HepG2 (cell line): Measurements from ENCODE around the gene DDX23. TPM values are rescaled to one million over a fixed set of nuclear protein-coding genes. Genes with fewer than 3 reads are reported as not detected.

Experiments used
- ATAC-seq: fragments of 200-7000 bp; cut with Tn5 transposase; 3 replicates; pipeline ENCODE4 v1.9.1; 2020; ENCODE audit warnings: mild to moderate bottlenecking, moderate library complexity
- BruUV-seq: library from RNA; stranded (reverse); fragments of 400-500 nt; replicated peaks from 2 replicates; lab custom pipeline; 2021; lab: Mats Ljungman, UMichigan
- CTCF ChIA-PET: fragments of 300-600 bp; formaldehyde crosslinking; extraction: SDS; loops from one replicate; lab custom pipeline; 2021; ENCODE audit warnings: low total read pairs, inconsistent platforms, low intra/inter-chr PET ratio; lab: Yijun Ruan, JAX
- POLR2A ChIA-PET: fragments of 350-600 bp; sonication (Branson Sonifier 250); formaldehyde crosslinking; loops from one replicate; lab custom pipeline; 2020; ENCODE audit warnings: antibody characterized with exemption, inconsistent platforms; lab: Yijun Ruan, JAX
- DNase-seq: peaks from one replicate; pipeline ENCODE4 v3.0.0-alpha.2; 2015; ENCODE audit warnings: low spot score
- FAIRE-seq: peaks from 3 replicates; lab custom pipeline; 2011; peaks lifted over from hg19 to GRCh38; lab: Jason Lieb, UNC
- H2AFZ ChIP-seq: one replicate; pipeline ENCODE4 v1.6.1; 2011; ENCODE audit warnings: low read length, inconsistent platforms
- H3K27ac ChIP-seq: fragments of 300-600 bp; 3 replicates; pipeline ENCODE4 v1.8.0; 2011; ENCODE audit warnings: mixed run types, mild to moderate bottlenecking, mixed read lengths, low read length, inconsistent platforms; ENCODE audit not compliant: insufficient read depth; ENCODE audit errors: extremely low read length
- H3K27me3 ChIP-seq, 2 experiments: fragments of 200-600 bp in 1 of 2; 2 replicates in 1 of 2; 3 replicates in 1 of 2; pipeline versions ENCODE4 v1.6.0 to v1.8.0; 2011; ENCODE audit warnings: low read length in 2 of 2, mild to moderate bottlenecking in 2 of 2, moderate library complexity in 2 of 2, inconsistent platforms in 1 of 2; ENCODE audit not compliant: insufficient read depth in 2 of 2, control insufficient read depth in 1 of 2
- H3K36me3 ChIP-seq, 2 experiments: fragments of 200-600 bp in 1 of 2; replicated peaks in 1 of 2; 2 replicates in 1 of 2; 3 replicates in 1 of 2; pipeline versions ENCODE4 v1.5.1 to v1.8.0; 2011; ENCODE audit warnings: low read length in 2 of 2, inconsistent platforms in 1 of 2; ENCODE audit not compliant: insufficient read depth in 2 of 2, control insufficient read depth in 1 of 2
- H3K4me1 ChIP-seq: 2 replicates; pipeline ENCODE4 v1.5.1; 2012; ENCODE audit warnings: low read length, inconsistent platforms; ENCODE audit not compliant: insufficient read depth
- H3K4me2 ChIP-seq: 2 replicates; pipeline ENCODE4 v1.6.0; 2011; ENCODE audit warnings: low read depth, low read length, inconsistent platforms
- H3K4me3 ChIP-seq, 3 experiments: fragments of 200-600 bp in 1 of 3; sonication (generic), shearing (Covaris generic) in 1 of 3; replicated peaks in 1 of 3; 2 replicates each; pipeline ENCODE4 v1.5.1; 2011 to 2016; ENCODE audit warnings: low read length in 3 of 3, inconsistent platforms in 2 of 3, low read depth in 2 of 3, mild to moderate bottlenecking in 2 of 3, control low read depth in 1 of 3, mixed read lengths in 1 of 3; ENCODE audit not compliant: insufficient read depth in 1 of 3
- H3K79me2 ChIP-seq: one replicate; pipeline ENCODE4 v1.6.1; 2011; ENCODE audit warnings: low read length, inconsistent platforms; ENCODE audit not compliant: insufficient read depth
- H3K9ac ChIP-seq: 2 replicates; pipeline ENCODE4 v1.6.0; 2011; ENCODE audit warnings: mild to moderate bottlenecking, low read depth, low read length, inconsistent platforms; ENCODE audit not compliant: insufficient read depth
- H3K9me3 ChIP-seq: 2 replicates; pipeline ENCODE4 v1.5.1; 2012; ENCODE audit warnings: mild to moderate bottlenecking, low read length
- H4K20me1 ChIP-seq: 2 replicates; pipeline ENCODE4 v1.6.0; 2011; ENCODE audit warnings: inconsistent platforms, mild to moderate bottlenecking, low read length, moderate library complexity; ENCODE audit not compliant: insufficient read depth
- KAT2B ChIP-seq: fragments of 150-350 bp; IDR thresholded peaks from 2 replicates; pipeline ENCODE4 v1.6.1; 2014; ENCODE audit warnings: low read depth, low read length, borderline replicate concordance
- KLF15 ChIP-seq: sonication (generic); formaldehyde crosslinking; IDR thresholded peaks from 2 replicates; pipeline ENCODE4 v1.8.1; 2023; ENCODE audit warnings: borderline replicate concordance, mild to moderate bottlenecking, inconsistent platforms, missing genetic modification reagents, mixed read lengths
- NAIF1 ChIP-seq: sonication (generic); formaldehyde crosslinking; IDR thresholded peaks from 2 replicates; pipeline ENCODE4 v1.5.0; 2020; ENCODE audit warnings: mild to moderate bottlenecking, missing genetic modification reagents, borderline replicate concordance
- NKX3-1 ChIP-seq: sonication (generic); formaldehyde crosslinking; IDR thresholded peaks from 2 replicates; pipeline ENCODE4 v1.5.0; 2020; ENCODE audit warnings: missing genetic modification reagents
- STAG1 ChIP-seq: sonication (generic); formaldehyde crosslinking; IDR thresholded peaks from 2 replicates; pipeline ENCODE4 v1.4.0; 2020; ENCODE audit warnings: missing genetic modification reagents
- ZFP1 ChIP-seq: IDR thresholded peaks from 2 replicates; pipeline ENCODE4 v1.6.1; 2016
- ZNF124 ChIP-seq: sonication (generic); formaldehyde crosslinking; IDR thresholded peaks from 2 replicates; pipeline ENCODE4 v1.4.0; 2020; ENCODE audit warnings: missing genetic modification reagents
- ZNF660 ChIP-seq: sonication (generic); formaldehyde crosslinking; IDR thresholded peaks from 2 replicates; pipeline ENCODE4 v1.5.1; 2020; ENCODE audit warnings: mild to moderate bottlenecking, low read depth, missing genetic modification reagents, borderline replicate concordance
- ZNF83 ChIP-seq: sonication (generic); formaldehyde crosslinking; IDR thresholded peaks from 2 replicates; pipeline ENCODE4 v1.4.0; 2020; ENCODE audit warnings: missing genetic modification reagents, mild to moderate bottlenecking, borderline replicate concordance
- WGBS: methylation state at CpG from one replicate; pipeline ENCODE4 v1.1.6; 2017; ENCODE audit warnings: low lambda C conversion rate; 5-methylcytosine and 5-hydroxymethylcytosine counted together
- in situ Hi-C: cut with HindIII; loops from 2 replicates; pipeline ENCODE4 v1.10.0; 2017; ENCODE audit warnings: low pct_unique_long_range_greater_than_20kb; ENCODE audit not compliant: extremely low pct_ligation_motif_present
- intact Hi-C: fragments of 100-400 bp; cut with micrococcal nuclease; formaldehyde crosslinking; loops from one replicate; pipeline ENCODE4 v1.10.0; 2022; ENCODE audit not compliant: unreplicated experiment
- polyA plus RNA-seq, 8 experiments: library from polyadenylated mRNA; depleted of rRNA in 3 of 8; stranded (reverse) in 7 of 8; unstranded in 1 of 8; fragments of >200 nt; fragmentation: Illumina TruSeq in 4 of 8; extraction: Trizol in 4 of 8; gene quantifications; 2 replicates each; pipeline versions ENCODE4 v1.2.1 to v1.2.3, GENCODE V29; 2011 to 2016; ENCODE audit warnings: low read depth in 4 of 8, missing spikeins in 1 of 8, mixed read lengths in 1 of 8; ENCODE audit not compliant: insufficient read depth in 1 of 8
- total RNA-seq, 5 experiments: library from RNA; depleted of rRNA; stranded (reverse); fragments of >200 nt; fragmentation: Illumina TruSeq; extraction: Trizol; gene quantifications; 2 replicates each; pipeline ENCODE4 v1.2.3, GENCODE V29; 2016; ENCODE audit warnings: low read depth in 1 of 5
- TF ChIP-seq, protein P1 (sequence below): sonication (generic); formaldehyde crosslinking; IDR thresholded peaks from 2 replicates; pipeline ENCODE4 v1.5.0; 2020; ENCODE audit warnings: missing genetic modification reagents, mild to moderate bottlenecking, borderline replicate concordance
- TF ChIP-seq, protein P2 (sequence below): sonication (generic); formaldehyde crosslinking; IDR thresholded peaks from 2 replicates; pipeline ENCODE4 v1.4.0; 2020; ENCODE audit warnings: missing genetic modification reagents, mild to moderate bottlenecking, borderline replicate concordance

Gene DDX23
- total and polyA plus RNA-seq, 2 of the 13 experiments (the other 11 are each of a cell fraction or from before 2014, with no cell fraction given): 35.7 to 90.0 TPM

DNA sequence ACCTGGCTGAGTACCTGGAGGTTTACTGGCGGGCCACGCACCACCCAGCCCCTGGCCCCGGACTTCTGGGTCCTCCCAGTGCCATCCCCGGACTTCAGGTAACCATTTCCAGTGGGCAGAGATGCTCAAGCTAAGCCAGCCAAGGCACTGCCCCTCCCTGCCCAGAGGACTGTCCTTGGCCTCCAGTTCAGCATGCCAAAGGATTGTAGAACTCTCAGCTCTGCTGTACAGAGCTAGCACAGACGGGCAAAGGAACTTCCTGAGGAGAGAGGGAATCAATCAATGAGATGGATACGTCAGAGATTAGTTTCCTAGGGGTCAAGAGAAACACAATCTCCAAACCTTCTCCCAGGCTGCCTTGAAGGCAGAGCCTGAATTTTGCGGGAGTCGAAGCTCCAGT, 24.9 kb downstream of the DDX23 start:
- TF ChIP-seq NAIF1 (no peak), ZNF124 (CRISPR knock-in tag) (no peak), STAG1 (CRISPR knock-in tag) (no peak), NKX3-1 (CRISPR knock-in tag) (no peak), ZNF83 (CRISPR knock-in tag) (no peak), KAT2B (no peak), ZFP1 (CRISPR knock-in tag) (no peak), KLF15 (CRISPR knock-in tag) (no peak), ZNF660 (CRISPR knock-in tag) (no peak)
- TF ChIP-seq, protein P1, sequence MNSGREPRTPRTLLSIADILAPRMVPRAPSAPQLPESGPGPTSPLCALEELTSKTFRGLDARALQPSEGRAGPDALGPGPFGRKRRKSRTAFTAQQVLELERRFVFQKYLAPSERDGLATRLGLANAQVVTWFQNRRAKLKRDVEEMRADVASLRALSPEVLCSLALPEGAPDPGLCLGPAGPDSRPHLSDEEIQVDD (CRISPR knock-in tag): no peak
- TF ChIP-seq, protein P2, sequence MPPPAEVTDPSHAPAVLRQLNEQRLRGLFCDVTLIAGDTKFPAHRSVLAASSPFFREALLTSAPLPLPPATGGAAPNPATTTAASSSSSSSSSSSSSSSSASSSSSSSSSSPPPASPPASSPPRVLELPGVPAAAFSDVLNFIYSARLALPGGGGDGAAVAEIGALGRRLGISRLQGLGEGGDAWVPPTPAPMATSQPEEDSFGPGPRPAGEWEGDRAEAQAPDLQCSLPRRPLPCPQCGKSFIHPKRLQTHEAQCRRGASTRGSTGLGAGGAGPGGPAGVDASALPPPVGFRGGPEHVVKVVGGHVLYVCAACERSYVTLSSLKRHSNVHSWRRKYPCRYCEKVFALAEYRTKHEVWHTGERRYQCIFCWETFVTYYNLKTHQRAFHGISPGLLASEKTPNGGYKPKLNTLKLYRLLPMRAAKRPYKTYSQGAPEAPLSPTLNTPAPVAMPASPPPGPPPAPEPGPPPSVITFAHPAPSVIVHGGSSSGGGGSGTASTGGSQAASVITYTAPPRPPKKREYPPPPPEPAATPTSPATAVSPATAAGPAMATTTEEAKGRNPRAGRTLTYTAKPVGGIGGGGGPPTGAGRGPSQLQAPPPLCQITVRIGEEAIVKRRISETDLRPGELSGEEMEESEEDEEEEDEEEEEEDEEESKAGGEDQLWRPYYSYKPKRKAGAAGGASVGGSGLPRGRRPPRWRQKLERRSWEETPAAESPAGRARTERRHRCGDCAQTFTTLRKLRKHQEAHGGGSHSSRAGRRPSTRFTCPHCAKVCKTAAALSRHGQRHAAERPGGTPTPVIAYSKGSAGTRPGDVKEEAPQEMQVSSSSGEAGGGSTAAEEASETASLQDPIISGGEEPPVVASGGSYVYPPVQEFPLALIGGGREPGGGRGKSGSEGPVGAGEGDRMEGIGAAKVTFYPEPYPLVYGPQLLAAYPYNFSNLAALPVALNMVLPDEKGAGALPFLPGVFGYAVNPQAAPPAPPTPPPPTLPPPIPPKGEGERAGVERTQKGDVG: no peak
- TF ChIP-seq, all 625 proteins: peak for 0
- ATAC-seq: peak; percentile 19; the same call in 2 of the 3 replicates
- no peak for FAIRE-seq
- no peak for DNase-seq
- in situ Hi-C loops: no loop called here
- intact Hi-C loops: no loop called here
- Histone ChIP-seq H3K27ac (no peak overlapping the region), H3K27me3 (peaks cover 4 to 38% of the 10 kb centered on the region in 2 experiments; a peak in 4 of 5 replicates), H2AFZ (no peak overlapping the region), H4K20me1 (no peaks in the 10 kb centered on the region; the same call in 1 of the 2 replicates), H3K9me3 (no peaks in the 10 kb centered on the region), H3K4me2 (no peak overlapping the region), H3K79me2 (no peaks in the 10 kb centered on the region), H3K4me1 (no peaks in the 10 kb centered on the region), H3K9ac (no peak overlapping the region), H3K4me3 (no peak overlapping the region), H3K36me3 (peaks cover 16 to 27% of the 10 kb centered on the region in 2 experiments)
- CTCF ChIA-PET: no interaction called here
- 72% methylated on average over 4 of the region's 8 CpGs for WGBS
- no TSS peak for BruUV-seq
- POLR2A ChIA-PET: interaction anchor here (0.6 to 1.2 kb wide), 2 partner anchors 12 to 85 kb away, joined by 3 to 4 read pairs; no protein-coding TSS in a partner anchor
